GM23338 (cell line): Measurements from ENCODE around the gene FAM124B.

Experiments used
- CREB1 ChIP-seq: fragments of 250-450 bp; sonication (Bioruptor Pico); IDR thresholded peaks from 2 replicates; pipeline ENCODE4 v1.5.0; 2020; ENCODE audit warnings: low read depth, mild to moderate bottlenecking, moderate library complexity
- EZH2 ChIP-seq: fragments of 200-600 bp; sonication (generic); IDR thresholded peaks from one replicate; pipeline ENCODE4 v1.8.0; 2017; ENCODE audit warnings: antibody characterized with exemption, mild to moderate bottlenecking, low read depth; ENCODE audit not compliant: unreplicated experiment
- EZH2phosphoT487 ChIP-seq: fragments of 200-600 bp; sonication (generic); IDR thresholded peaks from one replicate; pipeline ENCODE4 v1.8.1; 2018; ENCODE audit warnings: antibody characterized with exemption; ENCODE audit not compliant: unreplicated experiment
- JUNB ChIP-seq: IDR thresholded peaks from one replicate; pipeline ENCODE4 v1.6.1; 2016; ENCODE audit warnings: antibody characterized with exemption; ENCODE audit not compliant: unreplicated experiment
- POLR2AphosphoS5 ChIP-seq: IDR thresholded peaks from 2 replicates; pipeline ENCODE4 v1.6.1; 2016; ENCODE audit warnings: antibody characterized with exemption, low read depth
- STAT1 ChIP-seq: IDR thresholded peaks from one replicate; pipeline ENCODE4 v1.6.1; 2016; ENCODE audit warnings: antibody characterized with exemption; ENCODE audit not compliant: unreplicated experiment
- ZNF331 ChIP-seq: fragments of 250-450 bp; sonication (Bioruptor Pico); IDR thresholded peaks from 2 replicates; pipeline ENCODE4 v1.5.0; 2020; ENCODE audit warnings: low read depth, mild to moderate bottlenecking, moderate library complexity
- TF ChIP-seq, protein P1 (sequence below), 2 experiments: fragments of 200-600 bp in 1 of 2; sonication (generic) in 1 of 2; conservative IDR thresholded peaks; 2 replicates each; pipeline versions ENCODE4 v1.5.1 to v1.6.1; 2016 to 2017; ENCODE audit warnings: antibody characterized with exemption in 2 of 2, low read depth in 2 of 2, mild to moderate bottlenecking in 2 of 2, moderate library complexity in 1 of 2
- TF ChIP-seq, protein P2 (sequence below): IDR thresholded peaks from one replicate; pipeline ENCODE4 v1.6.1; 2018; ENCODE audit warnings: antibody characterized with exemption; ENCODE audit not compliant: unreplicated experiment
- TF ChIP-seq, protein P3 (sequence below): IDR thresholded peaks from 2 replicates; pipeline ENCODE4 v1.6.1; 2016; ENCODE audit warnings: antibody characterized with exemption

DNA sequence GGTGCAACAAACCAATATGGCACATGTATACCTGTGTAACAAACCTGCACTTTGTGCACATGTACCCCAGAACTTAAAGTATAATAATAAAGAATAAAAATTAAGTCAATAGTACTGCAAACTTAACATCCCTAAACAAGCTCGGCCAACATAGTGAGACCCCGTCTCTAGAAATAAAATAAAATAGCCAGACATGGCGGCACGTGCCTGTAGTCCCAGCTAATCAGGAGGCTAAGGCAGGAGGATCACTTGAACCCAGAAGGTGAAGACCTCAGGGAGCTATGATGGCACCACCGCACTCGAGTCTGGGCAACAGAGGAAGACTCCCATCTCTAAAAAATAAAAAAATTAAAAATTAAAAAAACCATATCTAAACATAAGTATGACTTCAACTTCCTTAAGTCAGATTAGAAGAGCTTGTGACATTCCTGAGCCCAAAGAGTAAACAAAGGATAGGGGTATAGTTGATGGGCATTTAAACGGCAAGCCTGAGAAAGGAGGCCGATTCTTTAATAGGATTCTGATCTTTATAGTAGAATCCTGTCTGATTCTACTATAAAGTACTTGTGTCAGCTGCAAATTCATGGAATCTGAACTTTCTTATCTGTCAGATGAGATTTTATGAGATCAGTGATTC, 1.6 kb downstream of the FAM124B start:
- TF ChIP-seq CREB1 (CRISPR knock-in tag): no peak
- TF ChIP-seq EZH2: no peak
- TF ChIP-seq, protein P1, sequence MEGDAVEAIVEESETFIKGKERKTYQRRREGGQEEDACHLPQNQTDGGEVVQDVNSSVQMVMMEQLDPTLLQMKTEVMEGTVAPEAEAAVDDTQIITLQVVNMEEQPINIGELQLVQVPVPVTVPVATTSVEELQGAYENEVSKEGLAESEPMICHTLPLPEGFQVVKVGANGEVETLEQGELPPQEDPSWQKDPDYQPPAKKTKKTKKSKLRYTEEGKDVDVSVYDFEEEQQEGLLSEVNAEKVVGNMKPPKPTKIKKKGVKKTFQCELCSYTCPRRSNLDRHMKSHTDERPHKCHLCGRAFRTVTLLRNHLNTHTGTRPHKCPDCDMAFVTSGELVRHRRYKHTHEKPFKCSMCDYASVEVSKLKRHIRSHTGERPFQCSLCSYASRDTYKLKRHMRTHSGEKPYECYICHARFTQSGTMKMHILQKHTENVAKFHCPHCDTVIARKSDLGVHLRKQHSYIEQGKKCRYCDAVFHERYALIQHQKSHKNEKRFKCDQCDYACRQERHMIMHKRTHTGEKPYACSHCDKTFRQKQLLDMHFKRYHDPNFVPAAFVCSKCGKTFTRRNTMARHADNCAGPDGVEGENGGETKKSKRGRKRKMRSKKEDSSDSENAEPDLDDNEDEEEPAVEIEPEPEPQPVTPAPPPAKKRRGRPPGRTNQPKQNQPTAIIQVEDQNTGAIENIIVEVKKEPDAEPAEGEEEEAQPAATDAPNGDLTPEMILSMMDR (conservative IDR thresholded peaks at IDR 0.05; ENCODE audit: low read depth in 2 of 2): no peak
- TF ChIP-seq JUNB: no peak
- TF ChIP-seq, protein P2, sequence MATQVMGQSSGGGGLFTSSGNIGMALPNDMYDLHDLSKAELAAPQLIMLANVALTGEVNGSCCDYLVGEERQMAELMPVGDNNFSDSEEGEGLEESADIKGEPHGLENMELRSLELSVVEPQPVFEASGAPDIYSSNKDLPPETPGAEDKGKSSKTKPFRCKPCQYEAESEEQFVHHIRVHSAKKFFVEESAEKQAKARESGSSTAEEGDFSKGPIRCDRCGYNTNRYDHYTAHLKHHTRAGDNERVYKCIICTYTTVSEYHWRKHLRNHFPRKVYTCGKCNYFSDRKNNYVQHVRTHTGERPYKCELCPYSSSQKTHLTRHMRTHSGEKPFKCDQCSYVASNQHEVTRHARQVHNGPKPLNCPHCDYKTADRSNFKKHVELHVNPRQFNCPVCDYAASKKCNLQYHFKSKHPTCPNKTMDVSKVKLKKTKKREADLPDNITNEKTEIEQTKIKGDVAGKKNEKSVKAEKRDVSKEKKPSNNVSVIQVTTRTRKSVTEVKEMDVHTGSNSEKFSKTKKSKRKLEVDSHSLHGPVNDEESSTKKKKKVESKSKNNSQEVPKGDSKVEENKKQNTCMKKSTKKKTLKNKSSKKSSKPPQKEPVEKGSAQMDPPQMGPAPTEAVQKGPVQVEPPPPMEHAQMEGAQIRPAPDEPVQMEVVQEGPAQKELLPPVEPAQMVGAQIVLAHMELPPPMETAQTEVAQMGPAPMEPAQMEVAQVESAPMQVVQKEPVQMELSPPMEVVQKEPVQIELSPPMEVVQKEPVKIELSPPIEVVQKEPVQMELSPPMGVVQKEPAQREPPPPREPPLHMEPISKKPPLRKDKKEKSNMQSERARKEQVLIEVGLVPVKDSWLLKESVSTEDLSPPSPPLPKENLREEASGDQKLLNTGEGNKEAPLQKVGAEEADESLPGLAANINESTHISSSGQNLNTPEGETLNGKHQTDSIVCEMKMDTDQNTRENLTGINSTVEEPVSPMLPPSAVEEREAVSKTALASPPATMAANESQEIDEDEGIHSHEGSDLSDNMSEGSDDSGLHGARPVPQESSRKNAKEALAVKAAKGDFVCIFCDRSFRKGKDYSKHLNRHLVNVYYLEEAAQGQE: no peak
- TF ChIP-seq, protein P3, sequence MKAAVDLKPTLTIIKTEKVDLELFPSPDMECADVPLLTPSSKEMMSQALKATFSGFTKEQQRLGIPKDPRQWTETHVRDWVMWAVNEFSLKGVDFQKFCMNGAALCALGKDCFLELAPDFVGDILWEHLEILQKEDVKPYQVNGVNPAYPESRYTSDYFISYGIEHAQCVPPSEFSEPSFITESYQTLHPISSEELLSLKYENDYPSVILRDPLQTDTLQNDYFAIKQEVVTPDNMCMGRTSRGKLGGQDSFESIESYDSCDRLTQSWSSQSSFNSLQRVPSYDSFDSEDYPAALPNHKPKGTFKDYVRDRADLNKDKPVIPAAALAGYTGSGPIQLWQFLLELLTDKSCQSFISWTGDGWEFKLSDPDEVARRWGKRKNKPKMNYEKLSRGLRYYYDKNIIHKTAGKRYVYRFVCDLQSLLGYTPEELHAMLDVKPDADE: no peak
- no peak for TF ChIP-seq EZH2phosphoT487
- TF ChIP-seq POLR2AphosphoS5: no peak
- no peak for TF ChIP-seq STAT1
- no peak for TF ChIP-seq ZNF331 (CRISPR knock-in tag)
